ENCODE data around the gene FAM20C.
"Not testable (repeated sequence)": the region's sequence is repeated elsewhere in the genome, so short reads cannot be mapped to it uniquely, and the experiment has no call there.

The FAM20C gene

GRCh38 chr7:193481-194251 lies 1.3 kb downstream of the FAM20C start:
- DNase-seq, result no peak

DNA sequence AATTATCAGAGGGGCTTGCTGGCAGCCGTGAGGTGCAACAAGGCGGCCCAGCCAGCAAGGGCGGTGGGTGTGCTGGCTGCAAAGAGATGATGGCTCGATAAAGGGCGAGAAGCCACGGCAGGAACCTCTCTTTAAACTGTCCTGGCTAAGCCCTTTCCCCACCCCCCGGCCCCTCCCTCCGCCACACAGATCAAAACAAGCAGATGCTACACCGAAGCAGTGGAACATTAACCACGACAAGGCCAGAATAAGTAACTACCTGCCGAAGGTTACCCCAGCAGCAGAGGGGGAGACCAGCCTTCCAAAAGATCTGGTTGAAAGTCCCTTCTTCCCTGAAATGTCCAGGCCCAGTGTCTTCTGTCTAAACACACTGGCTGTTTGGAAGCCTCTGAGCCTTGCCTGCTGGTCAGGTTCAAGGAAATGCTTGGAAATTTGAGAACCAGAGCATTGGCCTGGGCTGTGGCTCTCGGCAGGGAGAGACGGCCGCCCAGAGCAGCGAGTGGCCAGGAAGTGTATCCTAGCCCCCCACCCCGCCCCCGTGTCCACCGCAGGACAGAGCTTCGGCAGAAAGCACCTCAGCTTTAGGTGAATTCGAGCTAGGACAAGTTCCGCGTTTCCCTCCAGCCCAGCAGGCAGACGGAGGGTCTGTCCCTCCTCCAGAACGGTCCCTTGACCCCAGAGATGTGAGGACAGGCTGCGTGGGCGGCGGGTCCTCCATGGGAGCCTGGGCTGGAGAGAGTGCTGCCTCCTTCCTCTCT lies 2.1 kb downstream of the FAM20C start:
- DNase-seq, result no peak

GRCh38 chr7:195010-195829 lies 2.8 kb downstream of the FAM20C start:
- no peak for DNase-seq

GRCh38 chr7:195830-196128 lies 3.4 kb downstream of the FAM20C start:
- no peak for DNase-seq

GRCh38 chr7:196283-196682 lies 3.9 kb downstream of the FAM20C start:
- no peak for DNase-seq

GRCh38 chr7:196778-197321 lies 4.5 kb downstream of the FAM20C start:
- DNase-seq, result no peak

DNA sequence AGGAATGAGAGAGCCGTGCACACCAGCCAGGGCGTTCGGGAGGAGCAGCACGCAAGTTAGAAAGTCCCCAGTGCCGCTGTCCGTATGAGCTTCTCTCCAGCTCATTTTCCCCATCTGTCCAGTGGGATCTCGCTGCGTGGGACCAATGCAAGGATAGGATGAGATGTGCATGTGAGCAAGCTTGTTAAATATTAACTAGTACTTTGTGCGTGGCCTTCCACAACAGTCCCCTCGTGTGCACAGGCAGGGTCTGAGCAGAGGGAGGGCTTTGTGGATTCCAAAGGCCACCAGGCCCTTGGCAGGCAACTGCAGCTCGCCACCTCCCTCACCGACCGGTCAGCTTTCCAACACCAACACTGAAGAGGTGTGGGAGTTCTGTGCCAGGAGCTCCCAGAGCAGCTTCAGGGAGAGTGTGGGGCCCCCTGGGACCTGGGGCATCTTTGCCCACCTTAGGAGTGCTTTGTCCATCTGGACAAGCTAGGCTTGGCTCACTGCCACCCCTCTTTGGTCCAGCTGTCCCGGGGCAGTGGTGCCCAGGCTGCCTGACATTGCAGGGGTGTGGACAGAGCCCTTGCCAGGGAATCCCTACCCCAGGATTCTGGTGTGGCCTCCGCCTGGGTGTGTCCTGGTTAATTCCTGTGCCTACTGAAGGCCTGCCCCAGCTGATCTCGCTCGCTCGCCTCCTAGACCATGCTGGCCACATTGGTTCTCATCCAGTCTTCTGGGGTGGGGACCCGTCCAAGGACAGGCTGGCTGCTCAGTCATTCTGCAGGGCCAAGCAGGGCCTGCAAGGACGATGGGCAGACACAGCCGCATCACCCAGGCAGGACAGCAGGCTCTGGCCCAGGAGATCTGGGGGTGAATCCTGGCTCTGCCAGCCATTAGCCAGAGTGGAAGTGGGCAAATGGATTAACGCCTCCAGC lies 5.3 kb downstream of the FAM20C start:
- no peak for DNase-seq

GRCh38 chr7:199483-200249 lies 7.3 kb downstream of the FAM20C start:
- no peak for DNase-seq

DNA sequence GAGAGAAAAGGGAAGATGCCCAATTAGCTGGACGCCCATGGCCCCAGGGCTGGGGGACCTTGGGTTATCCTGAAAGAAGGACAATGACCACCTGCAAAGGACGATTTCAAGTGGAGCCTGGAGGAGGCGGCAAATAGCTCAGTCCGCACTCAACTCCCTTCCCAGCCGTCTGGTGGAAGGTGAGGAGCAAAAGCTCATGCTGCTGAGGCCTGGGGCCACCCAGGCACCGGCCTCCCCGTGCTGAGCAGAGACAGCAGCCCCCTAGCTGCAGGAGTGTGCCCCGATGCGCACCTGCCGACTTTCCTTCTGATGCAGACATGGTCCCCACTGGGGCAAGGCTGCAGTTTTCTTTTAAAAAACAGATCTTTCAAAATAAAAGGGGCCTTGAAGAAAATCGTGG lies 7.9 kb downstream of the FAM20C start:
- no peak for DNase-seq

DNA sequence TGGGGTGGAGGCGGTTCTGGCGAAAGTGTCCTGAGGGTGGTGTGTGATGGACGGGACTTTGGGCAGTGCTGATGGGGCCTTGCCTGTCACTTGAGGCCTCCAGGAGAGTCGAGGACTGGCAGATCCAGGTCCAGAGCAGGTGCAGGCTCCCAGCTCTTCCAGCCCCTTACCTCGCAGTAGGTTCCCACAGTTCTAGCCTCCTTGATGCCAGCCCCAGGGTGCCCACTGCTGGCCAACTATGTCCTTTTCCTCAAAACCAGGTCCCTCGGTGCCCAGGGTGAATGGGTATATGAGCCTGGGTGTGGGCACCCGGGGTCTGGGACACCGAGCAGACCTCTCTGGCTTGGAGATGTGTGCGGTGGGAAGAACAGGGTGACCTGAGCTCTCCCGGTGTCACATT lies 8.3 kb downstream of the FAM20C start:
- DNase-seq, result no peak

DNA sequence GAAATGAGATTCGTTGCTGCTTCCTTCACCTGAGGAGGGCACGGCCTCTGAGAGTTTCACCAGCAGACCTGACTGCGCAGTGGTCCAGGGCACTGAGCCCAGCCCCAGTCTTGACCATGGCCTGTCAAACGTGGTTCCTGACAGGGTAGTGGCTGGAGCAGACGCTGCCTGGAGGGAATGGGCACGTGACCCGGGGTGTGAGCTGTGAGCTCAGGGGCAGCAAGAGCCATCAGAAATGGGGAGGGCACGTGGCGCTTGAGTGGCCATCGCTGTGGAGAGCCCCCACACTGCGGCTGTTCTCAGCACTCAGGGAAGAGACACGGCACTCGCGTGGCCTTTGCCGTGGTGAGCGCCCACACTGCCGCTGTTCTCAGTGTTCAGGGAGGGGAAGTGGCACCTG lies 12.0 kb downstream of the FAM20C start:
- no peak for DNase-seq

GRCh38 chr7:205115-206010 lies 13.0 kb downstream of the FAM20C start:
- DNase-seq, result no peak

GRCh38 chr7:206351-206750 lies 14.0 kb downstream of the FAM20C start:
- DNase-seq, result not testable (repeated sequence)

- DNase-seq, result no peak
Measured at GRCh38 chr7:207418-208129, 15.2 kb downstream of the FAM20C start.

- DNase-seq, result no peak
Measured at GRCh38 chr7:208130-208673, 15.8 kb downstream of the FAM20C start.

- DNase-seq, result no peak
Measured at GRCh38 chr7:208816-209215, 16.4 kb downstream of the FAM20C start.

DNA sequence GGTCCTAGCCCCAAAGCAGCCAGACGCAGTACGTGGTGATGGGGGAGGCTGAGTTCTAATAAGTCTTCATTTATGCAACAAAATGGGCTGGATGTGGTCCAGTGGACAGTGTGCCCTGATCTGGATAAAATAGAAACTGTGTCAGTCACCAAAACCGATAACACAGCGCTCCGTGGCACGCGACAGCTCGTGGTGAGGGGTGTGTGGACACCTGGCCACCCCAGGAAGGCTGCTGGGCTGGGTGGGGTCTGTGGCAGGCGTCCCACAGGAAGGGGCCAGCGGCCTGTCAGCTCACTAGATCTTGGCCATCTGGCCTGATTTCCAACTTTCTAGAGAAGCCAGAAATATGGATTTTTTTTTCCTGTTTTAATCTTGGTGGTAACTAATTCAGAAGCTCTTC lies 17.0 kb downstream of the FAM20C start:
- no peak for DNase-seq

DNA sequence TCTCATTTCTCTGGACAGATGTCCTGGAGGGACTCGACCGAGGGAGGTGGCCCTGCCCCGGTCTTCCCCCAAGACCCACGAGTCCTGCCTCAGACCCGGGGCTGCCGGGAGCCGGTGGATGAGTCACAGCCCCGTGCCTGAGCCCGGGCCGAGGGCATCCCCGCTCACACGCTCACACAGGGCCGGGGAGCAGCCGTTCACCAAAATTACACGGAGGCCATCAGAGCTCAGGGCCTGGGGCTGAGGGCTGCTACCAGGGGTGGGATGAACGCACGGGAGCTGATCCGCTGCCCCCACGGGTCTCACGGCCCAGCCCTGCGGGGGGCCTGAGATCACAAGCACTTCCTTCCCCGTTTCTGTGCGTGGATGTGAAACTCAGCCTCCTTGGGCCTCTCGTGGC lies 17.5 kb downstream of the FAM20C start:
- DNase-seq, result no peak

DNA sequence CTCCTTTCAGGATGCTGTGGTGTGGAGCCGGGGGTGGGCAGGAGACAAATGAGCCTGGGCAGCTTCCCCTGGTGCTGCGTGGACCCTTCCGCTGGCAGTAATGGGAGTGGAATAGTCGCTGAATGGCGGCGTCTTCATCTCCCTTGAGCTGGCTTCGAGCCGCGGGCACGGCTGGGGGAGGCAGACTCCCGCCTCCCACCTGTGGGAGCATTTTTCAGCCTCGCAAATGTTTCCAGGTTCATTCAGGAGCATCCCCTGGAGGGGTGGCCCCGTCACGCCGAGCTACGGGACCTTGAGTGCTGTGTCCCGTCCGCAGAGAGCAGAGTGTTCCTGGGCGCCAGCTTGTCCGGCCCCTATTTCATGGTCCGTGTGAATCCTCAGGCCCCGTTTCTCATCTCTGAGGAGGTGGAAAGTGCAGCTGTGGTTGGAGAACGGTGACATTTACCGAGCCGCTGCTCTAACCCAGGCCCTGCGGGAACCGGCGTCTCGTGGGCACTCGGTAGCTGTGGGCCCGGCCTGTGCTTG lies 18.1 kb downstream of the FAM20C start:
- DNase-seq, result no peak

Measured in NCI-H446 treated with DMSO at 0.1 percent for 48 hours (cell line).